ENCODE measurements around the gene SEMA6A.

GRCh38 chr5:116466727-116467464, 107.7 kb downstream of the SEMA6A start:
- TF ChIP-seq CTCF (optimal IDR thresholded peaks at IDR 0.05 in 1 of 3, IDR thresholded peaks at IDR 0.05 in 1 of 3, conservative IDR thresholded peaks at IDR 0.05 in 1 of 3; ENCODE audit: extremely low read depth in 1 of 3, insufficient read depth in 2 of 3, low read length in 3 of 3) = no peak
- TF ChIP-seq EZH2 (IDR thresholded peaks at IDR 0.05; ENCODE audit: low read length) = no peak
